Measurements from ENCODE around the gene PLSCR5. TPM values are rescaled to one million over a fixed set of nuclear protein-coding genes. Genes with fewer than 3 reads are reported as not detected.

PLSCR5 gene
- total RNA-seq, 3 donors from 2014 or later: not detected

DNA sequence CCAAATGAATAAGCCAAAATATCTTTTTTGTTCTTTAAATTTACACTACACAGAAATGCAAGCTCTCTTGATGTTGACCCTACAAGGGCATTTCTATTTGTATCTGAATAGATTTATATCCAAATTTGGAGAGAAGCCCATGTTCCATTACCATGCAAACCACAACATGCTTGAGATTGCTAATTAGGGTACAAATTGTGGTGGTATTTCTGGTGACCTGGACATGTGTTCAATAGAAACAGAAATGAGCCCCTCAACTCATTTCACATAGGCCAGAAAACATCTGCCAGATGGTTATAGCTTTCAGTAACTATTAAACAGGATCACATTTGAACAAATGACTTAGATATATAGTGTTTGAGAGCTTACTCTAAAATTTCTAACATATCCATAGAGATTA is 23.5 kb upstream of the PLSCR5 start:
- no peak for DNase-seq (ENCODE audit: low spot score in 2 of 2)
- Histone ChIP-seq H3K27ac (no peak overlapping the region), H3K4me3 (no peak overlapping the region), H3K9me3 (no peaks in the 10 kb centered on the region), H3K27me3 (no peaks in the 10 kb centered on the region), H3K36me3 (no peaks in the 10 kb centered on the region), H3K4me1 (no peaks in the 10 kb centered on the region)
- intact Hi-C loops (cut with DNase I; ENCODE audit: low total_unique reads): no loop called here
- TF ChIP-seq POLR2A (IDR thresholded peaks at IDR 0.05): no peak
- TF ChIP-seq POLR2AphosphoS5 (IDR thresholded peaks at IDR 0.05): no peak
- TF ChIP-seq, protein P1, sequence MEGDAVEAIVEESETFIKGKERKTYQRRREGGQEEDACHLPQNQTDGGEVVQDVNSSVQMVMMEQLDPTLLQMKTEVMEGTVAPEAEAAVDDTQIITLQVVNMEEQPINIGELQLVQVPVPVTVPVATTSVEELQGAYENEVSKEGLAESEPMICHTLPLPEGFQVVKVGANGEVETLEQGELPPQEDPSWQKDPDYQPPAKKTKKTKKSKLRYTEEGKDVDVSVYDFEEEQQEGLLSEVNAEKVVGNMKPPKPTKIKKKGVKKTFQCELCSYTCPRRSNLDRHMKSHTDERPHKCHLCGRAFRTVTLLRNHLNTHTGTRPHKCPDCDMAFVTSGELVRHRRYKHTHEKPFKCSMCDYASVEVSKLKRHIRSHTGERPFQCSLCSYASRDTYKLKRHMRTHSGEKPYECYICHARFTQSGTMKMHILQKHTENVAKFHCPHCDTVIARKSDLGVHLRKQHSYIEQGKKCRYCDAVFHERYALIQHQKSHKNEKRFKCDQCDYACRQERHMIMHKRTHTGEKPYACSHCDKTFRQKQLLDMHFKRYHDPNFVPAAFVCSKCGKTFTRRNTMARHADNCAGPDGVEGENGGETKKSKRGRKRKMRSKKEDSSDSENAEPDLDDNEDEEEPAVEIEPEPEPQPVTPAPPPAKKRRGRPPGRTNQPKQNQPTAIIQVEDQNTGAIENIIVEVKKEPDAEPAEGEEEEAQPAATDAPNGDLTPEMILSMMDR (IDR thresholded peaks at IDR 0.05): no peak

DNA sequence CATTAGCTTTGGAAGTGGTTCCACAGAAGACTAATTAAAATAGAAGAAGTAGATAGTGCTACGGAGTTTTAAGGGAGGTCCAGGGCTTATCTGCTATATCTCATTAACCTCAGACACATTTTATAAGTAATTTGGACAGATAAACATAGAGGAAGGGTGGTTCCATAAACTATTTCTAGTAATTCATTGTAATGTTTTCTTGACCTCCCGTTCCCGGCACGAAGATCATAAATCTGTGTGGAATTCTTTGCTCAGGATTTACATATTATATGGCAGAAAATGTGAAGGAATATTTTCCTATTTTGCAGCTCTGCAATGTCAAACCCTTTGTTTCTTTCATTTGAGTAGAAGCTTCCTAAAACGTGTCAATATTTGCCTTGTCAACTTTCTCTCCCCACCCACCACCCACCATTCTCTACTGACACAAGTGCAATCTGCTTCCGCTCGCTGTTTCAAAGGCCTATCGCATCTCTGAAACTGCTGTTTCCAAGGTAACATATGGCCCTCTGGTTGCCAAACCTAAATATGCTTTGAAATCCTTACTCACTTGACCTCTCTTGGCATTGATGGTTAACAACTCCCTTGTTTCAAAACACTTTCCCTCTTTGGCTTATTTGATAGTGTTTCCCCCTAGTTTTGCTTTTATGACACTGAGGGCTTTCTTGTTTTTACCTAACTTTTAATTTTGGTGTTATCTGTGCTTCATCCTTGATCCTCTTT is 21.4 kb upstream of the PLSCR5 start:
- no peak for DNase-seq (ENCODE audit: low spot score in 2 of 2)
- Histone ChIP-seq H3K4me1 (no peaks in the 10 kb centered on the region), H3K27me3 (no peaks in the 10 kb centered on the region), H3K36me3 (no peaks in the 10 kb centered on the region), H3K27ac (no peak overlapping the region), H3K9me3 (no peaks in the 10 kb centered on the region), H3K4me3 (no peak overlapping the region)
- intact Hi-C loops (cut with DNase I; ENCODE audit: low total_unique reads): no loop called here
- TF ChIP-seq POLR2A (IDR thresholded peaks at IDR 0.05) (no peak), POLR2AphosphoS5 (IDR thresholded peaks at IDR 0.05) (no peak)
- TF ChIP-seq, protein P1 (IDR thresholded peaks at IDR 0.05): no peak

- H3K36me3 ChIP-seq: no peaks in the 10 kb centered on the region
- no peaks in the 10 kb centered on the region for H3K9me3 ChIP-seq
These were observed 20.1 kb upstream of the PLSCR5 start for GRCh38 chr3:146625186-146625775.

GRCh38 chr3:146621723-146622122 is 16.6 kb upstream of the PLSCR5 start:
- Histone ChIP-seq H3K4me1 (no peaks in the 10 kb centered on the region), H3K27ac (no peak overlapping the region), H3K27me3 (no peaks in the 10 kb centered on the region), H3K36me3 (no peaks in the 10 kb centered on the region), H3K4me3 (no peak overlapping the region), H3K9me3 (no peaks in the 10 kb centered on the region)
- TF ChIP-seq, protein P1 (IDR thresholded peaks at IDR 0.05): no peak
- TF ChIP-seq POLR2A (IDR thresholded peaks at IDR 0.05) (no peak), POLR2AphosphoS5 (IDR thresholded peaks at IDR 0.05) (no peak)
- DNase-seq (ENCODE audit: low spot score in 2 of 2): no peak
- intact Hi-C loops (cut with DNase I; ENCODE audit: low total_unique reads): no loop called here

More at GRCh38 chr3:146625186-146625775, 20.1 kb upstream of the PLSCR5 start:
- TF ChIP-seq POLR2AphosphoS5 (IDR thresholded peaks at IDR 0.05) (no peak), POLR2A (IDR thresholded peaks at IDR 0.05) (no peak)
- TF ChIP-seq, protein P1 (IDR thresholded peaks at IDR 0.05): no peak
- no peaks in the 10 kb centered on the region for H3K4me1 ChIP-seq
- DNase-seq (ENCODE audit: low spot score in 2 of 2): no peak
- no peak overlapping the region for H3K27ac ChIP-seq
- no peaks in the 10 kb centered on the region for H3K27me3 ChIP-seq
- peak overlapping the region; percentile 16 to 36 (median 36) for H3K4me3 ChIP-seq
- intact Hi-C loops (cut with DNase I; ENCODE audit: low total_unique reads): no loop called here

DNA sequence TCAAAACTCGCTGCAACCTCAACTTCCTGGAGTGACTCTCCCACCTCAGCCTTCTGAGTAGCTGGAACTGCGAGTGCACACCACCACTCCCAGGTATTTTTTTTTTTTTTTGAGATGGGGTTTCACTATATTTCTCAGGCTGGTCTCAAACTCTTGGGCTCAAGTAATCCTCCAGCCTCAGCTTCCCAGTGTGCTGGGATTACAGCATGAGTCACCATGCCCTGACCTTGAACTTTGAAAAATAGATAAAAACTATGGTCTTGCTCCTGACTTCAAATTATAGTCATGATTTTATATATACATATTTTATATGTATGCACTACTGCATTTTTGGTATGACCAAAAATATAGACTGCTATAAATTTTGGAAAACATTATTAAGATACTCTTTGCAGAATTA is 6.9 kb upstream of the PLSCR5 start:
- H3K9me3 ChIP-seq: no peaks in the 10 kb centered on the region
- no peaks in the 10 kb centered on the region for H3K4me1 ChIP-seq
- intact Hi-C loops (cut with DNase I; ENCODE audit: low total_unique reads): no loop called here
- H3K4me3 ChIP-seq: no peak overlapping the region
- no peak for DNase-seq (ENCODE audit: low spot score in 2 of 2)
- H3K36me3 ChIP-seq: no peaks in the 10 kb centered on the region
- TF ChIP-seq, protein P1 (IDR thresholded peaks at IDR 0.05): no peak
- TF ChIP-seq POLR2A (IDR thresholded peaks at IDR 0.05): no peak
- TF ChIP-seq POLR2AphosphoS5 (IDR thresholded peaks at IDR 0.05): no peak
- H3K27ac ChIP-seq: no peak overlapping the region
- H3K27me3 ChIP-seq: no peaks in the 10 kb centered on the region

All from breast epithelium (tissue), 4 donors.